Midbrain (tissue), 1 donor: Measurements from ENCODE around the gene SCPEP1.
"Not testable (repeated sequence)": the region's sequence is repeated elsewhere in the genome, so short reads cannot be mapped to it uniquely, and the experiment has no call there.

Experiments used
- DNase-seq: peaks from one replicate; lab custom pipeline; 2025; lab: John Stamatoyannopoulos, UW

Gene SCPEP1

GRCh38 chr17:56977673-56978395, at the start of gene SCPEP1:
SCPEP1 (plus strand) TSS chr17:56978131; CDS start chr17:56978160, 29 bp downstream.
- DNase-seq: peak; percentile 90

GRCh38 chr17:56928586-56928985, 49.3 kb upstream of the SCPEP1 start:
- no peak for DNase-seq

- no peak for DNase-seq
Measured at GRCh38 chr17:56929362-56929969, 48.5 kb upstream of the SCPEP1 start.

- DNase-seq: no peak
Measured at GRCh38 chr17:56930739-56931337, 47.1 kb upstream of the SCPEP1 start.

- no peak for DNase-seq
Measured at GRCh38 chr17:56933151-56933745, 44.7 kb upstream of the SCPEP1 start.

GRCh38 chr17:56933868-56934267, 44.1 kb upstream of the SCPEP1 start:
- no peak for DNase-seq

GRCh38 chr17:56934280-56934679, 43.7 kb upstream of the SCPEP1 start:
- no peak for DNase-seq

GRCh38 chr17:56935461-56935860, 42.5 kb upstream of the SCPEP1 start:
- no peak for DNase-seq

- no peak for DNase-seq
Measured at GRCh38 chr17:56936697-56937322, 41.1 kb upstream of the SCPEP1 start.

- DNase-seq: no peak
Measured at GRCh38 chr17:56937687-56938086, 40.2 kb upstream of the SCPEP1 start.

- not testable (repeated sequence) for DNase-seq
Measured at GRCh38 chr17:56938206-56938605, 39.7 kb upstream of the SCPEP1 start.

- peak; percentile 32 for DNase-seq
Measured at GRCh38 chr17:56939869-56940484, 38.0 kb upstream of the SCPEP1 start.

- DNase-seq: no peak
Measured at GRCh38 chr17:56943505-56944125, 34.3 kb upstream of the SCPEP1 start.

GRCh38 chr17:56945938-56946505, 31.9 kb upstream of the SCPEP1 start:
- no peak for DNase-seq

GRCh38 chr17:56947741-56948140, 30.2 kb upstream of the SCPEP1 start:
- no peak for DNase-seq

GRCh38 chr17:56948491-56948890, 29.4 kb upstream of the SCPEP1 start:
- no peak for DNase-seq

- no peak for DNase-seq
Measured at GRCh38 chr17:56949595-56949994, 28.3 kb upstream of the SCPEP1 start.

- no peak for DNase-seq
Measured at GRCh38 chr17:56956992-56957391, 20.9 kb upstream of the SCPEP1 start.

- peak; percentile 93 for DNase-seq
Measured at GRCh38 chr17:56960596-56961538, 17.1 kb upstream of the SCPEP1 start, which contains the start of gene COIL. COIL (minus strand) TSS chr17:56961050; CDS start chr17:56961019, 31 bp downstream.

- DNase-seq: not testable (repeated sequence)
Measured at GRCh38 chr17:56965241-56965640, 12.7 kb upstream of the SCPEP1 start.
